GM12865 (cell line): ENCODE measurements around the gene ST6GALNAC3.

Source experiments
- DNase-seq: peaks from one replicate; pipeline ENCODE4 v3.0.0; 2010; ENCODE audit warnings: low read depth
- H3K4me3 ChIP-seq: 2 replicates; pipeline ENCODE4 v1.5.1; 2011; ENCODE audit warnings: mild to moderate bottlenecking, low read depth, low read length, control low read depth
- CTCF ChIP-seq: IDR thresholded peaks from 2 replicates; pipeline ENCODE4 v1.5.1; 2011; ENCODE audit warnings: low read length, control low read depth, low read depth, inconsistent platforms; ENCODE audit not compliant: insufficient read depth; ENCODE audit errors: missing control alignments

The ST6GALNAC3 gene

GRCh38 chr1:76465030-76465429, 390.5 kb downstream of the ST6GALNAC3 start:
- peak; percentile 16 for DNase-seq
- no peak overlapping the region for H3K4me3 ChIP-seq
- TF ChIP-seq CTCF: no peak

GRCh38 chr1:76470166-76470565, 395.6 kb downstream of the ST6GALNAC3 start:
- no peak for DNase-seq
- TF ChIP-seq CTCF: no peak
- no peak overlapping the region for H3K4me3 ChIP-seq

- DNase-seq: no peak
- TF ChIP-seq CTCF: no peak
- no peak overlapping the region for H3K4me3 ChIP-seq
Observed at GRCh38 chr1:76471536-76471935, 397.0 kb downstream of the ST6GALNAC3 start.

GRCh38 chr1:76473591-76473990, 399.0 kb downstream of the ST6GALNAC3 start:
- DNase-seq: no peak
- no peak overlapping the region for H3K4me3 ChIP-seq
- TF ChIP-seq CTCF: no peak

GRCh38 chr1:76474922-76475321, 400.4 kb downstream of the ST6GALNAC3 start:
- no peak for DNase-seq
- no peak for TF ChIP-seq CTCF
- H3K4me3 ChIP-seq: no peak overlapping the region

- no peak for DNase-seq
- H3K4me3 ChIP-seq: no peak overlapping the region
- no peak for TF ChIP-seq CTCF
Observed at GRCh38 chr1:76477156-76477555, 402.6 kb downstream of the ST6GALNAC3 start.

GRCh38 chr1:76480827-76481226, 406.3 kb downstream of the ST6GALNAC3 start:
- DNase-seq: no peak
- no peak for TF ChIP-seq CTCF
- H3K4me3 ChIP-seq: no peak overlapping the region
